Measurements from ENCODE around the gene DIS3. TPM values are rescaled to one million over a fixed set of nuclear protein-coding genes. Genes with fewer than 3 reads are reported as not detected.

DIS3 gene
- total RNA-seq, result 10 to 100 TPM; 16.4 to 32.8 (median 26.9) TPM

GRCh38 chr13:72781451-72782439, at the start of gene DIS3, which contains the start of gene PIBF1:
Gene DIS3, minus strand, starts transcription at chr13:72781900. Its CDS starts 68 bp downstream, at chr13:72781832.
Gene PIBF1, plus strand, starts transcription at chr13:72782133. Its CDS starts 1,337 bp downstream, at chr13:72783470.
- Histone ChIP-seq H3K27me3 (no peaks in the 10 kb centered on the region), H3K9me3 (no peaks in the 10 kb centered on the region), H3K4me3 (peak within 1 kb of the TSS; percentile 53 to 87), H3K27ac (peak within 1 kb of the TSS; percentile 62 to 96 (median 94)), H3K4me1 (peaks cover 14 to 67% (median 23%) of the 10 kb centered on the region in 3 donors), H3K36me3 (peaks cover 6 to 35% of the 10 kb centered on the region in 2 donors)
- 1% methylated on average over 19 to 26 of the region's 81 CpGs for WGBS, 2 donors (ENCODE audit: low coverage in 1 of 2)
- peak; percentile 100 for ATAC-seq
- TF ChIP-seq CTCF (IDR thresholded peaks at IDR 0.05), result peak in 3 of 4 experiments; percentile 4 to 24 (median 16)
- TF ChIP-seq POLR2AphosphoS5 (IDR thresholded peaks at IDR 0.05), result peak; percentile 92
- TF ChIP-seq POLR2A (IDR thresholded peaks at IDR 0.05), result peak; percentile 44 to 68
- no peak for TF ChIP-seq EP300 (IDR thresholded peaks at IDR 0.05)

GRCh38 chr13:72823724-72824123, 42.0 kb upstream of the DIS3 start:
- 90 to 92% methylated on average over 3 of the region's 3 CpGs for WGBS, 2 donors (ENCODE audit: low coverage in 1 of 2)

GRCh38 chr13:72823081-72823480, 41.4 kb upstream of the DIS3 start:
- TF ChIP-seq POLR2A (IDR thresholded peaks at IDR 0.05) (no peak), EP300 (IDR thresholded peaks at IDR 0.05) (no peak), POLR2AphosphoS5 (IDR thresholded peaks at IDR 0.05) (no peak), CTCF (IDR thresholded peaks at IDR 0.05) (no peak)
- WGBS, 2 donors (ENCODE audit: low coverage in 1 of 2), result 93% methylated on average over 2 of the region's 2 CpGs
- no peak for ATAC-seq
- Histone ChIP-seq H3K27ac (no peak overlapping the region), H3K9me3 (no peaks in the 10 kb centered on the region), H3K27me3 (no peaks in the 10 kb centered on the region), H3K4me1 (peaks cover 0 to 12% (median 0%) of the 10 kb centered on the region in 3 donors), H3K4me3 (no peak overlapping the region), H3K36me3 (peaks cover 0 to 51% of the 10 kb centered on the region in 2 donors)

More at GRCh38 chr13:72823724-72824123, 42.0 kb upstream of the DIS3 start:
- Histone ChIP-seq H3K36me3 (peaks cover 0 to 57% of the 10 kb centered on the region in 2 donors), H3K27ac (no peak overlapping the region), H3K4me3 (no peak overlapping the region), H3K27me3 (no peaks in the 10 kb centered on the region), H3K4me1 (peaks cover 0 to 12% (median 0%) of the 10 kb centered on the region in 3 donors), H3K9me3 (no peaks in the 10 kb centered on the region)
- no peak for ATAC-seq
- TF ChIP-seq CTCF (IDR thresholded peaks at IDR 0.05), result no peak
- TF ChIP-seq POLR2AphosphoS5 (IDR thresholded peaks at IDR 0.05), result no peak
- no peak for TF ChIP-seq EP300 (IDR thresholded peaks at IDR 0.05)
- TF ChIP-seq POLR2A (IDR thresholded peaks at IDR 0.05), result no peak

- TF ChIP-seq POLR2A (IDR thresholded peaks at IDR 0.05), result no peak
- TF ChIP-seq EP300 (IDR thresholded peaks at IDR 0.05), result no peak
- no peak for TF ChIP-seq POLR2AphosphoS5 (IDR thresholded peaks at IDR 0.05)
- no peak for TF ChIP-seq CTCF (IDR thresholded peaks at IDR 0.05)
- Histone ChIP-seq H3K4me1 (peaks cover 0 to 12% (median 0%) of the 10 kb centered on the region in 3 donors), H3K9me3 (no peaks in the 10 kb centered on the region), H3K4me3 (no peak overlapping the region), H3K27me3 (no peaks in the 10 kb centered on the region), H3K27ac (no peak overlapping the region), H3K36me3 (peaks cover 0 to 32% of the 10 kb centered on the region in 2 donors)
- ATAC-seq, result no peak
- WGBS, 2 donors (ENCODE audit: low coverage in 1 of 2), result 50 to 55% methylated on average over 1 of the region's 1 CpG
Measured at GRCh38 chr13:72820898-72821279, 39.2 kb upstream of the DIS3 start.
